ENCODE results near the gene ZNF628.
A peak's percentile ranks its signal among the peaks of the same experiment; 100 is the strongest.

Gene ZNF628

DNA sequence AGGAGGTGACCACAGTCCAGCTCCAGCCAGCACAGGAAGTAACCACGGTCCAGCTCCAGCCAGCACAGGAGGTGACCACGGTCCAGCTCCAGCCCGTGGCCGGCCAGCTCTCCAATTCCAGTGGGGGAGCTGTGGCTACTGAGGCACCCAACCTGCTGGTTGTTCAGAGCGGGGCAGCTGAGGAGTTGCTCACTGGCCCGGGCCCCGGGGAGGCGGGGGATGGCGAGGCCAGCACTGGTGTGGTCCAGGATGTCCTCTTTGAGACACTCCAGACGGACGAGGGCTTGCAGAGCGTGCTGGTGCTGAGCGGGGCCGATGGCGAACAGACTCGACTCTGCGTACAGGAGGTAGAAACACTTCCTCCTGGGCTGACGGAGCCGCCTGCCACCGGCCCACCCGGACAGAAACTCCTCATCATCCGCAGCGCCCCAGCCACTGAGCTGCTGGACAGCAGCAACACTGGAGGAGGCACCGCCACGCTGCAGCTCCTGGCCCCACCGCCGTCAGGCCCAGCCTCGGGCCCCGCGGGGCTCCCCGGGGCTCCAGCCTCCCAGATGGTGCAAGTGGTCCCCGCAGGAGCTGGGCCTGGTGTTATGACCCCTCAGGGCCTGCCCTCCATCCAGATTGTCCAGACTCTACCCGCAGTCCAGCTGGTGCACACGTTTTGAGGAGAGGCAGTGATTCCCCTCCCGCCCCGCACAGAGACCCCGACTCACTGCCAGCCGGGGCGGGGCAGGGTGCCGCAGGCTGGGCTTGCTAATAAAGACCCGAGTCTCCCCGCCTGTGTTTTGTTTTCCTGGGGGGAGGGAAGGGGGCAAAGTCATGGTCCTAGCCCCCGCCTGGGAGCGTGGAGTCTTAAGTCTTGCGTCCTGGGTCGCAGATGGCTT is 7.5 kb downstream of the ZNF628 start:
- DNase-seq (ENCODE audit: low read depth in 4 of 4, low spot score in 1 of 4), result no peak

DNA sequence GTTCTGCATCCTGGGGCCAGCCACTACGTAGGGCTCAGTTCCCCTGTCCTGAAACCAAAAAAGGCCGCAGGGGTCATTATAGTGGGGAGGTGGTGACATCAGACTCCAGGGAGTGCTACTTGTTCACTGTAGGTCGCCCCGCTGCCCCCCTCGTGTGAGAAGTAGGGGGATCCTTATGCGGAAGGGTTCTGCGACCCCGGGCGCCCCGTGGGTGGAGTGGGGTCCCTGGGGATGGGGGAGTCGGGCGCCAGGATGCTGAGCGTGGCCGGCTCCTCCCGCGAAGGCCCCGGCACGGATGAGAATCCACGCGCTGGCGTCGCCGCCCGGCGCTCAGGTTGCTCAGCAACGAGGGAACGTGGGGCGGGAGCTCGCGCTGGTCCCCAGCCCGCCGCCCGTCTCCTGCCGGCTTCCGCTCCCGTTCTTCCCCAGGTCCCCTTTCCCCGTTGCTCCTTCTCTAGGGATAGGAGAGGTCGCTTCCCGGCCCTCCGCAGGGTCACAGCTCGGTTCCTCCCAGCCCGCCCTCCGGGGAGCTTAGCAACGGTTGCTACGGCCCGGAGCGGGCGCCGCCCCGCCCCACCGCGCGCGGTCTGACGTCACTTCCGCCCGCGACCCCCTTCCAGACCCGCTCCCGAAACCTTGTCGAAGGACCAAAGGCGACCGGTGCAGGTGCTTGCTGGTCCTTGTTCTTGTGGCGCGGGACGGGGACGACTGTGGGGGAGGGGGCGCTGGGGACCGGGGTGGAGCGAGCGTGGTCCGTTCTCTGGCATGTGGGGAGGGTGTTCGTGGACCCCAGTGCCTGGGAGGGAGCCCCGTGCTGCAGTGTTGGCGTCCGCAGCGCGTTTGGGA is 8.4 kb downstream of the ZNF628 start, which contains the start of gene NAT14:
TSS of gene NAT14 (plus strand) at position 596 of the 846 bp plus-strand sequence. CDS start 521 bp downstream, outside the sequence.
- peak in 3 of 4 experiments; percentile 42 to 55 (median 52) for DNase-seq (ENCODE audit: low read depth in 4 of 4, low spot score in 1 of 4)

DNA sequence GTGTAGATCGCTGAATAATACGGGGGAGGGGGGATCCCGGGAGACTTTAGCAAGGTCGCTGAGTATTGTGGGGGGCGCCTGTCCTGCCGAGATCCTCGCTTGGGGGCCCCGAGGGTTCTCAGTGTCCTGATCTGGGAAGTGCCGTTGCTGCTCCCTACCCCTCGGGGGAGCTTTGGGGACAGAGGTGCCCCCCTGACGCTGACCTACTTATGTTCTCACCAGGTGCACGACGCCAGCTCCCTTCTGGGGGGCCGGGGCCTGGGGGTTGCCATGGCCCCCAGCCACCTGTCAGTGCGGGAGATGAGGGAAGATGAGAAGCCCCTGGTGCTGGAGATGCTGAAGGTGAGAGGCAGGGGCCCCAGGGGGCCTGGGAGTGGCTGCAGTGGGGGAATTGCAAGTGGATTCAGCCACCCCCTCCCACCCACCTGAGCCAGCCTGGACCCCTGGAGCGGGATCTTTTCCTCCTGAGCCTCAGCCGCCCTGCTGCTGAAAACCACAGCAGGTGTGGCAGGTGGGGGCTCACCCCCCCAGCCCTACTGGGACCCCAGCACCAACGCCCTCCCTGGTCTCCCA is 9.1 kb downstream of the ZNF628 start:
- no peak for DNase-seq (ENCODE audit: low read depth in 4 of 4, low spot score in 1 of 4)

DNA sequence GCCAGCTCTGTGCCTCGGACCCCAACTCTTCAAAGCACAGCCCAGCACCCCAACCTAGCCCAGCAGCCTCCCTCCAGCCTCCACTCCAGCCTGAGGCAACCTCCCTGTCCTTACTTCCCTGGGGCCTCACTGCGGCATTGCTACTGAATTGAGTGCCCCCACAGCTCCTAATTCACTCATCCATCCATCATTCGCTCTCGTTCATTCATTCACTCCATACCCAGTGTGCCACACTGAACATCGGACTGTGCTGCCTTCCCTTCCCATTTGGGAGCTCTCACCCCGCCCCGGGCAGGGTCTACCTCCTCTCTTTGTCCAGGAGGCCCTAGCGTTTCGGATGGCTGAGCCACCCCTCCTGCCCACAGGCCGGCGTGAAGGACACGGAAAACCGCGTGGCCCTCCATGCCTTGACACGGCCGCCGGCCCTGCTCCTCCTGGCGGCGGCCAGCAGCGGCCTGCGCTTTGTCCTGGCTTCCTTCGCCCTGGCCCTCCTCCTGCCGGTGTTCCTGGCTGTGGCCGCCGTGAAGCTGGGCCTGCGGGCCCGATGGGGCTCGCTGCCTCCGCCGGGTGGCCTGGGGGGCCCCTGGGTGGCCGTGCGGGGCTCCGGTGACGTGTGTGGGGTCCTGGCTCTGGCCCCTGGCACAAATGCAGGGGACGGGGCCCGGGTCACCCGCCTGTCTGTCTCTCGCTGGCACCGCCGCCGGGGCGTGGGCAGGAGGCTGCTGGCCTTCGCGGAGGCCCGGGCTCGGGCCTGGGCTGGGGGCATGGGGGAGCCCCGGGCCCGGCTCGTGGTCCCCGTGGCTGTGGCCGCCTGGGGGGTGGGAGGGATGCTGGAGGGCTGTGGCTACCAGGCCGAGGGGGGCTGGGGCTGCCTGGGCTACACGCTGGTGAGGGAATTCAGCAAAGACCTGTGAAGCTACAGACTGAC is 9.9 kb downstream of the ZNF628 start:
- DNase-seq (ENCODE audit: low read depth in 4 of 4, low spot score in 1 of 4), result no peak

DNA sequence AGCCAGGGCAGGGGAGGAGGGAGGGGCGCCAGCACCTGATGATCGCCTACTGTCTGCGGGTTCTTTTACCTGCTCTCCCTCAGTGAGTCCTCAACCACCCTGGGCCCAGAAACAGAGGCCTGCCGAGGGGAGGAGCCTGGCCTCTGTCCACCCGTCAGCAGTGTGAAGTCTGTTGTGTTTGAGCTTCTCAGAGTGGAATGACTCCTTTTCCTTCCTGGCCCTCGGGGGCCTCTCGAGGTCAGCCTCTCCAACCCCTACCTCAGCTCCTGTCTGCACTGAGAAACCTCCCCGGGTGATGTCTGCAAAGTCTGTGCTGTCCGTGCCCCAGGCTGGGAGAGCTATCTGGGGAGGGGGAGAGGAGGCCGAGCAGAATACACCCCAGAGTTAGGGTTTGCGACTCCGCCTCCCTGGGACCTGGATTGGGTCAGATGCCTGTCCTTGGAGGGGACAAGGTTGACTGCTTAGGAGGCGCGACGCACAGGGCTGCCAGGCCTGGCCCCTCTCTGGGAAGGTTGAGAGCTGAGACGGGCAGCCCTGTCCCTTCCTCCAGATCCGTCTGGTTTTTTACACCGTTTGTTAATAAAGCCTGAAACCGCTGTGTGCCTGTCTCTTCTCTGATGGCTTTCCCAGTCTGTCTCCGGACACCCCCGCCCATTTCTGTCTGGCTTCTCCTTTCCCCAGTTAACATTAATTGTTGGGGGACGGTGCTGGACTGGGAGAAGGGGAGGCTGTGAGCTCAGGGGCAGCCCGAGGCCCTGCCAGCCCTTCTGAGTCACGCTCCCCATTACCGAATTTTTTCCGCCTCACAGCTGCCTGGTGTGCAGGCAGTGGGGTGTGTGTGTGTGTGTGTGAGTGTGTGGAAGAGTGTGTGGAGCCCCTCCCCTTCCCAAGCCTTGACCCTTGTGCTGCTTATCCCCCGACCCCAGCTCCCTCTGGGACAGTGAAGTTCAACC is 10.8 kb downstream of the ZNF628 start:
- DNase-seq (ENCODE audit: low read depth in 4 of 4, low spot score in 1 of 4), result peak in 1 of 4 experiments; percentile 58

DNA sequence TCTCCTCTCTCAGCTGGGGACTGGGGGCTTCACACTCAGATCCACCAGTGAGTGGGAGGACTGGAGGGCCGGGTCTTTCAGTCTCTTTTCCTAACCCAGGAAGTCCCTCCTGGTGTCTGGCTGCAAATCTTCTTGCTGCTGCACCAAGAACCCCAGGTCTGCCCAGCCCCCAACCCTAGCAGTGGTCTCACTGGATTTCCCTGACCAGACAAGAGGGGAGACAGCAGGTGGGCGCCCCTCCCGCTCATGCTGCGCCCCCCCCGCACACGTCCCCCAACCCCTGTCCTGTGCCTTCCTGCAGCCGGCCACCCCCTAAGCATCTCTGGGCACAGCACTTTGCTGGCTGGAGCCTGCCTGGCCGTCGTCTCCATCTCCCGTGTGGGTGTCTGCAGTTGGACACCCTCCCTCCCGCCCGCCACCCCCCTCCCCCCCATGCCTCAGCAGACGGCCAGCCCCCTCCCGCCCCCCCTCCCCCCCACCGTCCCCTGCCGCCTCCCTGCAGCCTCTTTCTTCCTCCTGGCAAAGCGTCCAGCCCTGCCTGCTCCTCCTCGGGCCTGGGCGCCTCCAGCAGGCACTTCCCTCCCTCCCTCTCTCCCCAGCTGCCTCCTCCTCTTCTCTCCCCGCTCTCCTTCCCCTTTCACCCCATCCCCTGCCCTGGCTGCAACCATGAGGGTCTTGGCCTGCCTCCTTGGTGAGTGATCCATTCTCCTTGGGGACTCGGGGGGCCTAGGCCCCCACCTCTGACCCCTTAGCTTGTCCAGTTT is 11.7 kb downstream of the ZNF628 start, which contains the start of gene SSC5D:
TSS of gene SSC5D (plus strand) at position 513 of the 764 bp plus-strand sequence. CDS start at position 667, 154 bp downstream.
- DNase-seq (ENCODE audit: low read depth in 4 of 4, low spot score in 1 of 4), result no peak

DNA sequence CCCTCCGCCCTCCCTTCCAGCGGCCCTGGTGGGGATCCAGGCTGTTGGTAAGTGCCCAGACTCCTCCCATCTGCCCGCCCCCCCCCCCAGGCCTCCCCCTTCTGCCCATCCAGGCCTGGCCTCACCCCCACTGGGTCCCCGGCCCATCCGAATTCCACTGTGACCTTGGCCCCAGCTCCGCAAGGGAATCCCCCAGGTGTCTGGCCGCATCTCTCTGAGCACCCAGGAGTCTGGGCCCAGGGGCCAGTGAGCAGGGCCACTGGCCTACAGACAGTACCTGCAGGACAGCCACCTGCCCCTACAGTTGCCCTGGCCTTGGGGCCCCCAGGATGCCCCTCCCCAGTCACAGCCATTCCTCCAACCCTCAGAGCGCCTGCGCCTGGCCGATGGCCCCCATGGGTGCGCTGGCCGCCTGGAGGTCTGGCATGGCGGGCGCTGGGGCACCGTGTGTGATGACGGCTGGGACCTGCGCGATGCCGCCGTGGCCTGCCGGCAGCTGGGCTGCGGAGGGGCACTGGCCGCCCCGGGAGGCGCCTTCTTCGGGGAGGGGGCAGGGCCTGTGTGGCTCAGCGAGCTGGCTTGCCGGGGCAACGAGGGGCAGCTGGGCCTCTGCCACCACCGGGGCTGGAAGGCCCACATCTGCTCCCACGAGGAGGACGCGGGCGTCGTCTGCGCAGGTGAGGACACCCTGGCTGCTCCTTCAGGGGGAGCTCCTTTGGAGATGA is 12.7 kb downstream of the ZNF628 start:
- no peak for DNase-seq (ENCODE audit: low read depth in 4 of 4, low spot score in 1 of 4)

DNA sequence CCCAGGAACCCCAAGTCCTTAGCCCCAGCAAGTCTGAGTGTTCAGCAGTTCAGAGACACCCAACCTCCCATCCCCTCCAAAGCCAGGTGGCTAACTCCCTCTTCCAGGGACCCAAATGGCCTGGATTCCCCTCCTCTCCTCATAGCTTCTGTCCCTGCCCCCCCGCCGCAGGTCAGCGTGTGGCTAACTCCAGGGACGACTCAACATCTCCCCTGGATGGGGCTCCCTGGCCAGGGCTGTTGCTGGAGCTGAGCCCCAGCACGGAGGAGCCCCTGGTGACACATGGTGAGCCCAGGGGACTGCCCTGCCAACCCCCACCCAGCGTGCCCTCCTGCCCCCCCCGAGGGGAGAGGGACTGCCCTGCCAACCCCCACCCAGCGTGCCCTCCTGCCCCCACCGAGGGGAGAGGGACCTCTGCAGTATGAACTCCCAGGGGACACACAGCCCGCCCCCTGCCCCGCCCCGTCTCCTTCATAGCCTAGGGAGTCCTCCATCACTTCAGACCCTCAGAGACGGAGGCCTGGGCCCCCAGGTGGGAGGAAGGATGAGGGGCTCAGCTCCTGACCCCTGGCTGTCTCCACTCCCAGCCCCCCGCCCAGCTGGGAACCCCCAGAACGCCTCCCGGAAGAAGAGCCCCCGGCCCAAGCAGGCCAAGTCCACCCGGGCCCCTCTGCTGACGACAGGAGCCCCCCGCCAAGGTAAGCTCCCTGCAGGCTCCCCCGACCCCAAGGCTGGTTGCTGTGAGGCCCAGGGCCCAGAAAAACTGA is 13.5 kb downstream of the ZNF628 start:
- DNase-seq (ENCODE audit: low read depth in 4 of 4, low spot score in 1 of 4), result no peak

DNA sequence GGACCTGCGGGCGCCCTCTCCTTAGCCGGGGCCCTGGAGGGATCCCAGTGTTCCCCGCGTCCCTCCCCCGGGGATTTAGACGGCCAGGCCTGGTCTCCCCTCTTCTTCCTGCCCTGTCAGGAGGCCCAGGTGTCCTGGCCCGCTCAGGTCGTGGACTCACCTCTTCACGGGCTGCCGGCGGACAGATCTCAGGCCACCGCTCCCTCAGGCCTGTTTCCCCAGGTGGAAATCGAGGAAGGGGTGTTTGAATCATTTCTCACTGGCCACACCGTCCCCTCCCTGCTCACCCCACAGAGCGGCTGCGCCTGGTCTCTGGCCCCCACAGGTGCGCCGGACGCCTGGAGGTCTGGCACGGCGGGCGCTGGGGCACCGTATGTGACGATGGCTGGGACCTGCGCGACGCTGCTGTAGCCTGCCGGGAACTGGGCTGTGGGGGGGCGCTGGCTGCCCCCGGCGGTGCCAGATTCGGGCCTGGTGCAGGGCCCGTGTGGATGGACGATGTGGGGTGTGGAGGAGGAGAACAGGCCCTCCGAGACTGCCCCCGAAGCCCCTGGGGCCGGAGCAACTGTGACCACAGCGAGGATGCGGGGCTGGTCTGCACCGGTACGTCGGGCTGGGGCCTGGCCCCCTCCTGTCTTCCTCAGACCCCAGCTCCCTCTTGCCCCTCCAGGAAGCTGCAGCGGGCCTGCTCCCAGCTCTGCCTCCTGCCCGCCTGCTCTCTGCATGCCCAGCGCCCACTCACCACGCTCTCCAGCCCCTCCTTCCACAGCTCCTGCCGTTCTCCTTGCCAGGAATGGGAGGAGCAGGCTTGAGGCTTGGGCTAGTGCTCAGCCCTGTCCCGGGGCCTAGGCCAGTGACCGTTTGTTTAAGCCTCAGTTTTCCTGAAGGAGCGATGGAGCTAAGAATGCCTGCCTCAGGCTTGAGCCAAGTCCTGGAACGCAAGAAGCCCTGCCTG is 14.3 kb downstream of the ZNF628 start:
- DNase-seq (ENCODE audit: low read depth in 4 of 4, low spot score in 1 of 4), result no peak

DNA sequence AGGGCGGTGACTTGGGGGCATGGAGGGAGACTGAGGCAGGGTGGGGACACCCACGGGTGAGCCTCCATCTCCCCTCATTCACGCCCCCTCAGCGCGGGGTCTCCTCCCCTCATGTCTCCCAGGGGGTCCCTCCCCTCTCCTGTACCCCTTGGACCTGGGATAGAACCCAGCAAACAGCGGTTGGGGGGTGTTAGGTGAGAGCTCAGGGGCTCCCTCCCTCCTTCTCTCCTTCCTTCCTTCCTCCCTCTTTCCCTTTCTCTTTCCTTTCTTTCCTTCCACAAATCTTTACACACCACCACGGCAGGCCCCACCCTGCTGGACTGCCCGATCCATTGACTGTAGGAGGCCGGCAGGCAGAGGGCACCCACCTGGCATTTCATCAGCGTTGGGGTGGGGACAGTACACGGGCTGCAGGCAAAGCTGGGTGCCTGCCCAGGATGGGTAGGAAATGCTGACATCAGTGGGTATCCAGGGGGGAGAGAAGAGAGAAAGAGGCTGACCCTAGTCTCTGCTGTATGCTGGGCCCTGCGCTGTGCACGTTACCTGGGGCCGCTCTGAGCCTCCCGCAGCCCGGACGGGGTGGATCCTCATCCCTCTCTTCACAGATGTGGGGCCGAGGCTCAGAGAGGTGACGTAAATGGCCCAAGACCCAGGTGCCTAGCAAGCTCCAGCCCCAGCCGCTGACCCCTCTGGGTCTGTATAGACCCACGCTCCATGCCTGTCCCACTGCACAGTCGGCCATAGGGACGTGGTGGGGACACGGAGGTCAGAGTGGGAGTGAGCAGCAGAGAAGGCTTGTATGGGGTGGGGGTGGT is 15.3 kb downstream of the ZNF628 start:
- no peak for DNase-seq (ENCODE audit: low read depth in 4 of 4, low spot score in 1 of 4)

DNA sequence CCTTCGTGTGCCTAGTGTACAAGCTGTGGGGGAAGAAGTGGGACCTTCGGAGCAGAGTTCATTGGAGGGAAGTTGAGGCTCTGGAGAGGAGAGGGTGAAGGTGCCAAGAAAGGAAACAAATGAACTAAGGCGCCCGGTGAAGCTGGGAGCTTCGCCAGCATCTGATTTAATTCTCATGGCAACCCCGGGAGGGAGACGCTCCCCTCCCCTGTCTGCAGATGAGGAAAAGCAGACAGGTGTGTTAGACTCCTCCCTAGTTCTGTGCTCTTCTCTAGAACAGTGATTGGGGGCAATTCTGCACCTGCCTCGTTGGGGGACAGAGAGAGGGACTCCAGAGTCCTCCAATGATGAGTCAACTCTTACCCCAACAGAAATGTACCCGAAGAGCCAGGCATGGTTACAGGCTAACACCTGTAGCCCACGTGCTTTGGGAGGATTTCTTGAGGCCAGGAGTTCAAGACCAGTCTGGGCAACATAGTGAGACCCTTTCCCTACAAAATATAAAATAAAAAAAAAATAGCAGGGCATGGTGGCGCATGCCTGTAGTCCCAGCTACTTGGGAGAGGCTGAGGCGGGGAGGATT is 16.0 kb downstream of the ZNF628 start:
- no peak for DNase-seq (ENCODE audit: low read depth in 4 of 4, low spot score in 1 of 4)

DNA sequence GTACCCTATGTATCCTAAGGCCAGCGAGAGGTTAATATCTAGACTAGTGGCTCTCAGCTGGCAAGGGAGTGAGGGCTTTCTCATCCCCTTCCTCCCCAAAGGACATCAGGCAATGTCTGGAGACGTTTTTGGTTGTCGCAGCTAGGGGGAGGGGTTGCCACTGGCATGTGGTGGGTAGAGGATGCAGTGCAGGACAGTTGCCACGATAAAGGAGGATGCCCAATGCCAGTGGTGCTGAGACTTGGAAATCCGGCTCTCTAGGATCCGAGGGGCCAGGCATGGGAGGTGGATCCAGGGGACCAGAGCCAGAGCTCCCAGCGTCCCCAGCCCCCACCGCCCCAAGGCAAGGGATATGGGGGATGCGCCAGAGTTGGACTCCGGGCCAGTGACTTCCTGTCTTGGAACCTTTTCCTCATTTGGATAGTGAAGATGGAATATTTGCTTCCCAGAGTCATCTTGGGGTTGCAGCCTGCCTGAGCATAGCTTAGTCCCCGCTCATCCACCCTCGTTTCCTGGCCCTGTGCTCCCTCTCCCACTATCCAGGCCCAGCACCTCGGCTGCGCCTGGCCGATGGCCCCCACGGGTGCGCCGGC is 16.7 kb downstream of the ZNF628 start:
- no peak for DNase-seq (ENCODE audit: low read depth in 4 of 4, low spot score in 1 of 4)

DNA sequence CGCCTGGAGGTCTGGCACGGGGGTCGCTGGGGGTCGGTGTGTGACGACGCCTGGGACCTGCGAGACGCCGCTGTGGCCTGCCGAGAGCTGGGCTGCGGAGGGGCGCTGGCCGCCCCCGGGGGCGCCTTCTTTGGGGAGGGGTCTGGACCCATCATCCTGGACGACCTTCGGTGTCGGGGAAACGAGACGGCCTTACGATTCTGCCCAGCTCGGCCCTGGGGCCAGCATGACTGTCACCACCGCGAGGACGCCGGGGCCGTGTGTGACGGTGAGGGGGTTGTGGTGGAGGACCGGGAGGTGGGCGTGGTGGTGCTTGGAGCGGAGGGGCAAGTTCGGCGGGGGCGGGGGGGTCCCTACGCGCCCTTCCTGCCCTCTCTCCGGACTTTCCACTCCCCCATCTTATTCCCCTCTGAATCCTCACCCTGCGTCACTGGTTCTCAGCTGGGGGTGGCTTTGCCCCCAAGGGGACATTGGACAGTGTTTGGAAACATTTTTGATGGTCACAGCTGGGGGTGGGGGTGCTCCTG is 17.3 kb downstream of the ZNF628 start:
- DNase-seq (ENCODE audit: low read depth in 4 of 4, low spot score in 1 of 4), result no peak

DNA sequence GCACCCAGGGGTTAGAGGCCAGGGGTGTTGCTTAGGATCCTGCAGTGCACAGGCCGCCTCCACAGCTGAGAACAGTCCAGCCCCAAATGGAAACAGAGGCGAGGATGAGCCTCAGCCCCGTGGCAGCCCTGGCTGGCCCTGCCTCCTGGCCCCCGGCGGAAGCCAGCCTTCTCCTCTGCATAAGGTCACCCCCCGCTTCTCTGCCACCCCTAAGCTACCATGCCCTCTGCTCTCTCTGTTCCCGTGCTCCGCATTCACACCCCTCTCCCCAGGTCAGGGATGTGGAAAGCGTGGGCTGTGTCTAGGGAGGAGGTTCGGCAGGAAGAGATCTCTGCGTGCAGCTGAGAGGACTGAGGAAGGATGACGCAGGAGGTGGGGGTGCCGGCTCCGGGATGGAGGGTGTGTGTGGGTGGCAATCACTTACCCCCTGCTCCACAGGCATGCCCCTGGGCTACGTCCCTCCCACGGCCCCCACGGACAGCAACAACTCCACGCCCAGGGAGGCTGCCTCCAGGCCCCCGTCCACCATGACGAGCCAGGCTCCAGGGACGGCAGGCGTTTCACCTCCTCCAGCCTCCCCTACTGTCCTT is 17.9 kb downstream of the ZNF628 start:
- DNase-seq (ENCODE audit: low read depth in 4 of 4, low spot score in 1 of 4), result no peak
